ENCODE measurements around the gene ARHGEF26.

DNA sequence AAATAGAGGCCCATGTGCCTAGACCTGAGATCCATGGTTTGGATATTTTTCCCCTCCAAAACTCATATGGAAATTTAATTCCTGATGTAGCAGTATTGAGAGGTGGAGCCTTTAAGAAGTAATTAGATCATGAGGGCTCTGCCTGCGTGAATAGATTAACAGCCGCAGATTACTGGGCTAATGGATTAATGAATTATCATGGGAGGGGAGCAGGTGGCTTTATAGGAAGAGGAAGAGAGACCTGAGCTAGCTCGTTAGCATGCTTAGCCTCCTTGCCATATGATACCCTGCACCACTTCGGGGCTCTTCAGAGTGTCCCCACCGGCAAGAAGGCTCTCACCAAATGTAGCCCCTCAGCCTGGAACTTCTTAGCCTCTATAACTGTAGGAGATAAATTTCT, 15.8 kb downstream of the ARHGEF26 start:
- TF ChIP-seq, protein P1, sequence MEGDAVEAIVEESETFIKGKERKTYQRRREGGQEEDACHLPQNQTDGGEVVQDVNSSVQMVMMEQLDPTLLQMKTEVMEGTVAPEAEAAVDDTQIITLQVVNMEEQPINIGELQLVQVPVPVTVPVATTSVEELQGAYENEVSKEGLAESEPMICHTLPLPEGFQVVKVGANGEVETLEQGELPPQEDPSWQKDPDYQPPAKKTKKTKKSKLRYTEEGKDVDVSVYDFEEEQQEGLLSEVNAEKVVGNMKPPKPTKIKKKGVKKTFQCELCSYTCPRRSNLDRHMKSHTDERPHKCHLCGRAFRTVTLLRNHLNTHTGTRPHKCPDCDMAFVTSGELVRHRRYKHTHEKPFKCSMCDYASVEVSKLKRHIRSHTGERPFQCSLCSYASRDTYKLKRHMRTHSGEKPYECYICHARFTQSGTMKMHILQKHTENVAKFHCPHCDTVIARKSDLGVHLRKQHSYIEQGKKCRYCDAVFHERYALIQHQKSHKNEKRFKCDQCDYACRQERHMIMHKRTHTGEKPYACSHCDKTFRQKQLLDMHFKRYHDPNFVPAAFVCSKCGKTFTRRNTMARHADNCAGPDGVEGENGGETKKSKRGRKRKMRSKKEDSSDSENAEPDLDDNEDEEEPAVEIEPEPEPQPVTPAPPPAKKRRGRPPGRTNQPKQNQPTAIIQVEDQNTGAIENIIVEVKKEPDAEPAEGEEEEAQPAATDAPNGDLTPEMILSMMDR (IDR thresholded peaks at IDR 0.05) = no peak
- TF ChIP-seq POLR2A (IDR thresholded peaks at IDR 0.05) = no peak
